Activated CD4-positive, CD25-positive, alpha-beta regulatory T cell treated with anti-CD3 and anti-CD28 coated beads, Interleukin-2, amount 50 U/mL, for 16 hours (primary cell): Measurements from ENCODE around the gene TMA7B.
"Not testable (repeated sequence)": the region's sequence is repeated elsewhere in the genome, so short reads cannot be mapped to it uniquely, and the experiment has no call there.

ENCODE experiments used
- DNase-seq: peaks from one replicate; pipeline ENCODE4 v3.0.0-alpha.2; 2020; ENCODE audit warnings: low read depth, low spot score

The TMA7B gene

DNA sequence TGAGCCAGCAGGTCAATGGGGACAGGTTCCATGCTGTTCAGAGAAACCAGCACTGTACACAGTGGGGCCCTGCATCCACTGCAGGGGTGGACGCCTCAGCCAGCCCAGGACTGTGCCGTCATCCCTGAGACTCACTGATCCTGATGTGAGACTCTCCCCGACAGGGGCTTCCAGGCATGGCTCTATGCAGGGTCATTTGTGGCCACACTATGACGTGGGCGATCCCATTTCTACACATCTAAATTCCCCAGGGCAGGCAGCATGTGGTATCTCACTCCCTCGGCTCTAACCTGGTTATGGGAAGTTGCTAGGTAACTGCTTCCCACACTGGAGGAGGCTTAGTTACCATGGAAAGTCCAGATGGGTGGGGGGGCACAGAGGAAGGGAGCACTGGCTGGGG is 20.4 kb downstream of the TMA7B start:
- no peak for DNase-seq

DNA sequence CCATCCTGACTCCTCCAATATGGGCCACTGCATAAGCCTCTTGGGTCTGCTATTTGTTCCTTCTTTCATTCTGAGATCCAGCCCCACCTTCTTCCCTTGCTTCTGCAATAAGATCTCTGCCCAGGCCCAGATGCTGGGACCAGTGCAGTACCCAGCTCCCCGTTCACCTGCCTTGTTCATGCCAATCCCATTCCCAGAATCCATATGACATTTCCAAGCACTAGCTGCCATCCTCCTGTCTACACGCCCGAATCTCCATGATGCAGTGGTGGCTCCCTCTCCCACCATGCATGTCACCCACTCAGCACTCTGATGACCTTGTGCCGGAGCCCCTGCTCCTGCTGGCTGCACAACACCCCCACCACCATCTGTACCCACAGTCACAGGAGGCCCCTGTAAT is 23.1 kb downstream of the TMA7B start:
- no peak for DNase-seq

- no peak for DNase-seq
These were observed 23.8 kb downstream of the TMA7B start for GRCh38 chr22:39984006-39984405.

GRCh38 chr22:39984746-39985145 is 24.5 kb downstream of the TMA7B start:
- DNase-seq: no peak

GRCh38 chr22:39985383-39986035 is 25.3 kb downstream of the TMA7B start:
- no peak for DNase-seq

- DNase-seq: no peak
These were observed 28.4 kb downstream of the TMA7B start for GRCh38 chr22:39988386-39989114.

- no peak for DNase-seq
These were observed 29.4 kb downstream of the TMA7B start for GRCh38 chr22:39989633-39990032.

DNA sequence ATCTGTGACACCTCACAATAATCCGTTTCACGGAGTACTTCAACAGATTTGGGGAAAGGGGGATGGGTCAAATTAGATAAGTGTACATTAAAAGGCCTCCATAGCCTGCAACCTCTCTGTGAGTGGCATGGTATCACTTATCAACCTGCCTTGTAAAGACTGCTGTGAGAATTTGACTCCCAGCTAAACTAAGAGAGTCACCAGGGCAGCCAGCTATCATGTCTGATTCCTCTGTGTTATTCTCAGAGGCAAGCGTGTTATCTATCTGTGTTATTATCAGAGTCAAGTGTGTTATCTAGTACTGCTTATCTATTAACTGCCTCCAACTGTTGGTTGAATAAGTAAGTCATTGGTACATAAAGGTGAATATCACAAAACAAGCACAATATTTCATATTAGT is 30.5 kb downstream of the TMA7B start:
- no peak for DNase-seq

DNA sequence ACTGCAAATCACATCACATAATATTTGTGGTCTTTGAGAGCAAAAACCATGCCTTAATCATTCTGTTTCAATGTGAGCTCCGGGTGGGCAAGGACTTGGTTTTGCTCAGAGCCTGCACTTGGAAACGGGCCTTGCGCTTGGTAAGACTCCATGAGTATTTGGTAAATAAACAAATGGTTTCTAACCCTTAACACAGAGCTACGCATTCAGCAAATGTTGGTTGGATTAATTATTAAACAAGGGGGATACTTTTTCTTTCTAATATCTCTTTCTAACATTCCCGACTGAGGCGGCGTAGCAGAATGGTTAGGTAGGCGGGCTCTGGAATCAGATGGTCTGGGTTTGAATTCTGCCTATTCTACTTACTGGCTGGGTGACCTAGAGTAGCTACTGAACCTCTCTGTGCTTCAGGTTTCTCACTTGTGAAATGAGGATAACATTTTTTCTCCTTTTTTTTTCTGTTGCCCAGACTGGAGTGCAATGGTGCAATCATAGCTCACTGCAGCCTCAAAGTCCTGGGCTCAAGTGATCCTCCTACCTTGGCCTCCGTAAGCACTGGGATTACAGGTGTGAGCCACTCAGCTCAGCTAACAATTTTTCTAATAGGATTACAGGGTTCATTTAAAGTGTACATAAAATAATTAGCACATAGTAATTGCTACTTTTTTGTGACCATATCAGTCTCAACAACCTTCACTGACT is 31.1 kb downstream of the TMA7B start:
- DNase-seq: no peak

DNA sequence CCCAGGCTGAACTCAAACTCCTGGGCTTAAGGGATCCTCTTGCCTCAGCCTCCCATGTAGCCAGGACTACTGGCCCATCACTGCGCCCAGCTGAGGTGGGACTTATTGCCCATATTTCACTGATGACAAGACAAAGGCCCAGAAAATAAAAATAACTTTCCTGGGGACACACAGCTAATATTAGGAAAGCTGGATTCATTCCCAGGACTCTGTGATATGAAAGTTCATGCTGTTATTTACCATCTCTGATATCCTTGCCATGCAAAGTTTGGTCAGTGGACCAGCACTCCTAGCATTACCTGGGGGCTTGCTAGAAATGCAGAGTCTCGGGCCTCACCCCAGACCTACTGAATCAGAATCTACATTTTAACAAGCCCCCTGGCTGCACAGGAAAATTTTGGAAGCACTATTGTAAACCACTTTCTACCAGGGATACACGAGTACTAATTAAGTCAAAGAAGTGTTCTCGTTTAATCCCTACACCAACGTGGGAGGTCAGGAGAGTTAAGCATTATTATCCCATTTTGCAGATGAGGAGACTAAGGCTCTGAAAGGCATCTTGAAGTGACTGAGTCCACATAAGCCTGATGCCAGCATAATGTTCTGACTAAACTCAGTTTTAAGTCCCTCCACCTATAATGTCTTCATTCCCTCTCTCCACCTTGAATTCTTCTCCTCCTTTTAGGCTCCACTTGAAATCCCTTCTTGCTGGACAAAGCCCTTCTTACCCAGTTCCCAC is 32.1 kb downstream of the TMA7B start:
- DNase-seq: no peak

DNA sequence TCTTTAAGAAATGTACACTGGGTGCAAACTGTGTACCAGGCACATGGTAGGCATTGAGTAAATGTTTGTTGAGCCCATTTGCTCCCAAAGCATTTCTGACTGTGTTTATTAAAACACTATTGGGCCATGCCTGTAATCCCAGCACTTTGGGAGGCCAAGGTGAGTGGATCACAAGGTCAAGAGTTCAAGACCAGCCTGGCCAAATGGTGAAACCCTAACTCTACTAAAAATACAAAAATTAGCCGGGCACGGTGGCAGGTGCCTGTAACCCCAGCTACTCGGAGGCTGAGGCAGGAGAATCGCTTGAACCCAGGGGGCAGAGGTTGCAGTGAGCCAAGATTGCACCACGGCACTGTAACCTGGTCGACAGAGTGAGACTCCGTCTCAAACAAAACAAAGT is 32.7 kb downstream of the TMA7B start:
- DNase-seq: not testable (repeated sequence)

DNA sequence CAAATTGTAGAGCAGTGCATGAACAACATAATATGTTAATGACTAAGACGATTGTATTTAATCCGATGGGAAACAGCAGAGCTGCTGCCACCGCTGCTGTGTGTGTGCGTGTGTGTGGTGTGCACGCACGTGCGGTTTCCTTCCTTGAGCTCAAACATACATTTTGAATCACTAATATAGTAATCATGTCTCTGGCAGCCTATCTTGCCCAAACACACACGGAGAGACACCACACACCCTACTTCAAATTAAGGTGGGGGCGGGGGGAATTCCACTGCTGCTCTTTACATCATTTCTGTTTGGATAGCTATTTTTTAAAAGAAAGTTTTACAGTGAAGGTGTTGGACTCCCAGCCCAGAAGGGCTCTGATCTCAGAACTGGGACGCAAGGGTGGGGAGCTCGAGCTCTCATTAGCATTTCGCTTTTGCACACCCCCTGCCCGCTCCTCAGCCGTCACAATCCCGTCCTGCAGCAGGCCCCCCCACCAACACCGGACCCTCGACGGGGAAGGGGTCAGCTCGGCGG is 33.9 kb downstream of the TMA7B start:
- peak; percentile 13 for DNase-seq

DNA sequence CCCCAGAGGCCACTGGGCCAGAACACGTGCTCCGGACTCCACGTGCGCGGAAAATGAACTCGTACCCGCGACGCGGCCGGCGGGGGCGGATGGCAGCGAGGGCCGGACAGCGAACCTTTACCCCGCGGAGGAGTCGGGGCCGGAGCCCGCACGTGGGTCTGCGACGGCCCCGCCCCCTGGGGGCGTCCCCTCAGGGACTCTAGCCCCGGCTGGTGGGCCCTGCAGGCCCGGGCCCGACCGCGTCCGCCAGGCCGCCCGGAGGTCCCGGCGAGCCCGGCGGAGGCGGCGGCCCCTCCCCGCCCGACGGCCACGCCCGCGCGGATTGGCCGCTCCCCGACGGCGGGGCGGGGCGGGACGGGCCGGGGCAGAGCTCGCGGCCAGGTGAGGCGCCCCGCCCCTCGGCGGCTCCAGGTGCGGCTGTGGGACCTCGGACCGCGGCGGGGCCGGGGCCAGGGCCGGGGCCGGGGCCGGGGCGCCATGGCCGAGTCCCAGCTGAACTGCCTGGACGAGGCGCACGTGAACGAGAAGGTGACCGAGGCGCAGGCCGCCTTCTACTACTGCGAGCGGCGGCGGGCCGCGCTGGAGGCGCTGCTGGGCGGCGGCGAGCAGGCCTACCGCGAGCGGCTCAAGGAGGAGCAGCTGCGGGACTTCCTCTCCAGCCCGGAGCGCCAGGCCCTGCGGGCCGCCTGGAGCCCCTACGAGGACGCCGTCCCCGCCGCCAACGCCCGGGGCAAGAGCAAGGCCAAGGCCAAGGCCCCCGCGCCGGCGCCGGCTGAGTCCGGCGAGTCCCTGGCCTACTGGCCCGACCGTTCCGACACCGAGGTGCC is 34.6 kb downstream of the TMA7B start, which contains the start of gene FAM83F:
Gene FAM83F (plus strand): TSS at position 389 of the 827 bp plus-strand sequence. CDS start 89 bp downstream, at position 478.
- DNase-seq: no peak

DNA sequence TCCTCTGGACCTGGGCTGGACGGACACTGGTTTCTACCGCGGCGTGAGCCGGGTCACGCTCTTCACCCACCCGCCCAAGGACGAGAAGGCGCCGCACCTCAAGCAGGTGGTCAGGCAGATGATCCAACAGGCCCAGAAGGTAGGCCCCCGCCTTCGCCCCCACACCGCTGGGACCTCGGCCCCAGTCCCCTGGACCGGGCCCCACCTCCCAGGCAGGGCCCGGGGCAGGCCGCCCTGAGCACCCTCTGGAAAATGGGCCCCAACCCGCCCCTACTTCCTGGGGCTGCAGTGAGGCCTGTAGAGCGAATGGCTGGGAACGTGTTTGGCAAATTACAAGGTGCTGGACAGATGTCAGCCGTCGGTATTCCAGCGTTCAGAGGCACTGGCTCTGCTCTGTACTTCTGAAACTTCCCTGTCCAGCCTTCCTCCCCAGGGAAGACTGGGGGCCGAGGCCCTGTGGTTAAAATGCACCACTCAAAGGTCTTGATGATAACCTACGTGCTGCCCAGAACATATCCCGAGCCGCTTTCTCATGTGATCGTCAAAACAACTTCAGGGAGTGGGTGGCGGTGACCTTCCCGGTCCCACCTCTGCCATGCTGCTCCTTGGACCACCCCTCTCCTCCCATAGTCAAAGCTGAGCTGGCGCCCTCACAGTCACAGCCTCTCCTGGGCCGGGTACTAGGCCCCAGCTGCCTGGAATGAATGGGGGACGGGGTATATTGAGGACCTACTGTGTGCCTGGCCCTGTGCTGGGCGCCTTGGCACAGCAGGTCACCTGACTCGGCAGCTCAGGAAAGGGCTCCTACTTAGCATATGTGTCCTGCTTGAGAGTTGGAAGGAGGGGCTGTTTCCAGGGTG is 35.4 kb downstream of the TMA7B start:
- no peak for DNase-seq

- no peak for DNase-seq
These were observed 36.5 kb downstream of the TMA7B start for GRCh38 chr22:39996732-39997131.

GRCh38 chr22:39997421-39997820 is 37.2 kb downstream of the TMA7B start:
- no peak for DNase-seq

DNA sequence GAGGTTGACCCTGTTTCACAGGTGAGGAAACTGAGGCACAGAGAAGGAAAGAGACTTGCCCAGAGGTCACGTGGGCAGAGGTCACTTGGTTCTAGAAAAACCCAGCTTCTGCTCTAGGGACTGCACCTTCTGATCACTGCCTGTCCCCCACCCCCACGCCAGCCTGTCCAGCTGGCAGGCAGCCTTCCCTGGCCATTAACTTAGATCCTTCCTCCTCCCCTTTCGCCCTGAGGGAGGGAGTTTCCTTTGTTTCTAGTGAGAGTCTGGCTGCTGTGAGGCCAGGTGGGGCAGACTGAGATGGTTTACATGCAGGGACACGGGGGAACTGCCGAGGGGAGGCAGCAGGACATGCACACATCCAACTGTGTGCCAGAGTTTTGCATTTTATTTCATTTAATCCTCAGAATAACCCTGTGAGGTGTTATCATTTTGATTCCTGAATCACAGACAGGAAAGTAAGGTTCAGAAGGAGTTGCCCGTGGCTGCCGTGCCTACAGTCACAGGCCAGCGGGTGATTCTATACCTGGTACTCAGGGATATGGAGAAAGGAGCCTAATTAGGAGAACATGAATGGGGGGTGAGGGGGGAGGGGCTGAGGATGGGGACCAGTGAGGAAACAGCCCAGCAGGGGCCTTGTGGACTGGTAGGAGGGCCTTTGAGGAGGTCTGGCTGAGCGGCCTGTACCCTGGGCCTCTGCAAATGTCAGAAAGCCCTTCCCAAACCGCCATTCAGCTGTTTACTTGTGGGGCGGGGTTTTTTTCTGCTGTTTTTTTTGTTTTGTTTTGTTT is 37.9 kb downstream of the TMA7B start:
- DNase-seq: no peak

DNA sequence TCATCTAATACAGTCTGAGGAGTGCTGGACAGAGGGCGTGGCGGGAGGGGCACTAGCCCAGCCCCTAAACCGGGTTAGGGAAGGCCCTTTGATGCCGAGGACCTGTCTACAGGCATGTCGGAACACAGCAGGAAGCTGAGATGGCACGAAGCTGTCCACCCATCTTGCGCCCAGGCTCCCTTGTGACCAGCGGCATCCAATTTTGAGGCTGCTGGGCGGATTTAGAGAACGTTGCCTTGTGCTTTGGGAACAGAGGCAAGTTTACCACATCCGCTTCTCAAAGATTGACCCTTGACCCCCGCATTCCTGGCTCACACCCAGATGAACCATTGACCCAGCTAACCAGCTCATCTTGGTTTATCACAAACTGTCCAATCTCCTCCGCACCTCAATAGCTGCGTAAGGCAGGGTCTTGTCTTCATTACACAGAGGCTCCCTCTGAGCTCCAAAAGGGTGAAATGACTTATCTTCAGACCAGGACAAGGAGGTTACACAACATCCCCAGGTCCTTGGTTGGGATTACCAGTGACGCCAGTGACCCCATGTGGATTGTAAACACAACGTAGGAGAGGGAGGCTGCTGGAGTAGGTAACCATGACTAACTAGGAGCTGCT is 39.1 kb downstream of the TMA7B start:
- DNase-seq: no peak

DNA sequence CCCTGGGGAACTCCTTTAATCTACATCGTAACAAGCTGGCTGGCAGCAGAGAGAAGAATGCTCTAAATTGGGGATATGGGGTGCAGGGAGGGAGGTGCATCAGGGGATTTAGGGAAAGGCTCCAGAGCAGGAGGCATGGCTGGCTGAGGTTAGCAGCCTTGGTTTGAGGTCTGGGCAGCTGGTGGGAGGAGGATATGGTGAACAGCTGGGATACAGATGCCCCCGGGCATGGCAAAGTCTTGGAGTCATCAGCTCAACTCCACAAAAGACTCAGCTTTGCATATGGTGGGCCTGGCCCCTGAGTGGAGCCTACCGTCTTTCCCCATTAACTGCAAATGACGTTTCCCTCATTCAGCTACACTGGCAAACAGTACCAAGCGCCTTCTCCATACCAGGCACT is 40.0 kb downstream of the TMA7B start:
- no peak for DNase-seq
